Loucy (cell line): ENCODE results near the gene PLEKHG4.

Experiments used
- H2AFZ ChIP-seq: fragments of 200-600 bp; sonication (generic); 2 replicates; pipeline ENCODE4 v1.6.0; 2016; ENCODE audit warnings: antibody characterized with exemption, mild to moderate bottlenecking, low read length, moderate library complexity
- H3F3A ChIP-seq: fragments of 200-600 bp; 2 replicates; pipeline ENCODE4 v1.6.0; 2016; ENCODE audit warnings: antibody characterized with exemption, low read depth, mild to moderate bottlenecking
- H3K27me3 ChIP-seq: fragments of 200-600 bp; sonication (generic); 2 replicates; pipeline ENCODE4 v1.6.1; 2014; ENCODE audit warnings: low read length, mild to moderate bottlenecking; ENCODE audit not compliant: insufficient read depth, poor library complexity, severe bottlenecking
- H3K36me3 ChIP-seq: fragments of 200-600 bp; sonication (generic); 2 replicates; pipeline ENCODE4 v1.6.1; 2016; ENCODE audit warnings: low read length; ENCODE audit not compliant: insufficient read depth
- H3K4me1 ChIP-seq: fragments of 200-600 bp; sonication (generic); 2 replicates; pipeline ENCODE4 v1.5.1; 2014; ENCODE audit warnings: low read length, mild to moderate bottlenecking; ENCODE audit not compliant: insufficient read depth, poor library complexity, severe bottlenecking
- H3K4me2 ChIP-seq: fragments of 200-600 bp; sonication (generic); 2 replicates; pipeline ENCODE4 v1.6.0; 2014; ENCODE audit warnings: antibody characterized with exemption, low read length, low read depth, mild to moderate bottlenecking; ENCODE audit not compliant: poor library complexity, severe bottlenecking
- H3K4me3 ChIP-seq: fragments of 200-600 bp; sonication (generic); 2 replicates; pipeline ENCODE4 v1.5.1; 2014; ENCODE audit warnings: low read length, mild to moderate bottlenecking, mixed read lengths; ENCODE audit not compliant: poor library complexity, severe bottlenecking
- H3K79me2 ChIP-seq: fragments of 200-600 bp; sonication (generic); 2 replicates; pipeline ENCODE4 v1.6.1; 2014; ENCODE audit warnings: low read length; ENCODE audit not compliant: insufficient read depth
- H3K9ac ChIP-seq: fragments of 200-600 bp; sonication (generic); 2 replicates; pipeline ENCODE4 v1.6.0; 2014; ENCODE audit warnings: mild to moderate bottlenecking, low read depth, low read length, moderate library complexity; ENCODE audit not compliant: poor library complexity, severe bottlenecking
- H3K9me2 ChIP-seq: fragments of 200-600 bp; sonication (generic); replicated peaks from 2 replicates; pipeline ENCODE4 v1.6.1; 2016; ENCODE audit warnings: low read depth, low read length, mixed read lengths
- H3K9me3 ChIP-seq: fragments of 200-600 bp; sonication (generic); 2 replicates; pipeline ENCODE4 v1.6.1; 2014; ENCODE audit warnings: mild to moderate bottlenecking, antibody characterized with exemption, low read length, low read depth; ENCODE audit not compliant: insufficient read depth
- H4K20me1 ChIP-seq: fragments of 200-600 bp; sonication (generic); 2 replicates; pipeline ENCODE4 v1.6.0; 2014; ENCODE audit warnings: antibody characterized with exemption, low read length, mild to moderate bottlenecking; ENCODE audit not compliant: insufficient read depth, poor library complexity, severe bottlenecking
- EZH2phosphoT487 ChIP-seq: fragments of 200-600 bp; IDR thresholded peaks from 2 replicates; pipeline ENCODE4 v1.6.1; 2018; ENCODE audit warnings: antibody characterized with exemption, mild to moderate bottlenecking, moderate library complexity, borderline replicate concordance
- TF ChIP-seq, protein P1 (sequence below): fragments of 200-600 bp; sonication (generic); conservative IDR thresholded peaks from 2 replicates; pipeline ENCODE4 v1.5.1; 2014; ENCODE audit warnings: mild to moderate bottlenecking, antibody characterized with exemption, low read length

PLEKHG4 gene

DNA sequence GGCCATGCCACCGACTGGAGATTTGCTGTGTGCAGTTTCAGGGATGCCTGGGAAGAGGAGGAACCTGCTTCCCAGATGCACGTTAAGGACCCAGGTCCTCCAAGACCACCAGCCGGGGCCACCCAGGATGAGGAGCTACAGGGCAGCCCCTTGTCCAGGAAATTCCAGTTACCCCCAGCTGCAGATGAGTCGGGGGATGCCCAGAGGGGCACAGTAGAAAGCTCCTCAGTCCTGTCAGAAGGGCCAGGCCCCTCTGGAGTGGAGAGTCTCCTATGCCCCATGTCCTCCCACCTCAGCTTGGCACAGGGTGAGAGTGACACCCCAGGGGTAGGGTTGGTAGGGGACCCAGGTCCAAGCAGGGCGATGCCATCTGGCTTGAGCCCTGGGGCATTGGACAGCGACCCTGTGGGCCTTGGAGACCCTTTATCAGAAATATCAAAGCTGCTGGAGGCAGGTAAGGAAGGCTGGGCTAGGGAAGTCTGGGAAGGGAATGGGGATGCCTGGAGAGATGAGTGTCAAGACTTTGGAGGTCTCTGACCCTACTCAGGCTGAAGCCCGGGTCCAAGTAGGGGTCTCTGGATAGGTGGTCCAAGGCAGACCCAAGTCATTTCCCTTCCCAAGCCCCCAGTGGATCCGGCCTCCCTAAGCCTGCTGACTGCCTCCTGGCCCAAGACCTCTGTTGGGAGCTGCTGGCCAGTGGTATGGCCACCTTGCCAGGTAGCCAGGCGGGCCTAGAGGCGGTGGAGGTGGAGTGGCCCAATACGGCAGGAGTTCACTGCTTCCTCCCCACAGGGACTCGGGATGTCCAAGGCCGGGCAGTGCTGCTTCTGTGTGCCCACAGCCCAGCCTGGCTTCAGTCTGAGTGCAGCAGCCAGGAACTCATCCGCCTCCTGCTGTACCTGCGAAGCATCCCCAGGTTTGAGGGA, 1.0 kb downstream of the PLEKHG4 start:
- peak overlapping the region; percentile 85 for H3K9ac ChIP-seq
- TF ChIP-seq, protein P1, sequence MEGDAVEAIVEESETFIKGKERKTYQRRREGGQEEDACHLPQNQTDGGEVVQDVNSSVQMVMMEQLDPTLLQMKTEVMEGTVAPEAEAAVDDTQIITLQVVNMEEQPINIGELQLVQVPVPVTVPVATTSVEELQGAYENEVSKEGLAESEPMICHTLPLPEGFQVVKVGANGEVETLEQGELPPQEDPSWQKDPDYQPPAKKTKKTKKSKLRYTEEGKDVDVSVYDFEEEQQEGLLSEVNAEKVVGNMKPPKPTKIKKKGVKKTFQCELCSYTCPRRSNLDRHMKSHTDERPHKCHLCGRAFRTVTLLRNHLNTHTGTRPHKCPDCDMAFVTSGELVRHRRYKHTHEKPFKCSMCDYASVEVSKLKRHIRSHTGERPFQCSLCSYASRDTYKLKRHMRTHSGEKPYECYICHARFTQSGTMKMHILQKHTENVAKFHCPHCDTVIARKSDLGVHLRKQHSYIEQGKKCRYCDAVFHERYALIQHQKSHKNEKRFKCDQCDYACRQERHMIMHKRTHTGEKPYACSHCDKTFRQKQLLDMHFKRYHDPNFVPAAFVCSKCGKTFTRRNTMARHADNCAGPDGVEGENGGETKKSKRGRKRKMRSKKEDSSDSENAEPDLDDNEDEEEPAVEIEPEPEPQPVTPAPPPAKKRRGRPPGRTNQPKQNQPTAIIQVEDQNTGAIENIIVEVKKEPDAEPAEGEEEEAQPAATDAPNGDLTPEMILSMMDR, result no peak
- no peak for TF ChIP-seq EZH2phosphoT487
- peak overlapping the region; percentile 93 for H3K4me3 ChIP-seq
- H3K9me3 ChIP-seq, result no peaks in the 10 kb centered on the region
- H3K79me2 ChIP-seq, result peaks cover 51% of the 10 kb centered on the region
- no peaks in the 10 kb centered on the region for H3K27me3 ChIP-seq
- H3F3A ChIP-seq, result no peaks in the 10 kb centered on the region
- peaks cover 3% of the 10 kb centered on the region; the same call in 1 of the 2 replicates for H3K36me3 ChIP-seq
- H2AFZ ChIP-seq, result no peak overlapping the region
- peak overlapping the region; percentile 95 for H3K4me2 ChIP-seq
- no peaks in the 10 kb centered on the region for H4K20me1 ChIP-seq
- H3K4me1 ChIP-seq, result peaks cover 18% of the 10 kb centered on the region
- no peaks in the 10 kb centered on the region for H3K9me2 ChIP-seq

DNA sequence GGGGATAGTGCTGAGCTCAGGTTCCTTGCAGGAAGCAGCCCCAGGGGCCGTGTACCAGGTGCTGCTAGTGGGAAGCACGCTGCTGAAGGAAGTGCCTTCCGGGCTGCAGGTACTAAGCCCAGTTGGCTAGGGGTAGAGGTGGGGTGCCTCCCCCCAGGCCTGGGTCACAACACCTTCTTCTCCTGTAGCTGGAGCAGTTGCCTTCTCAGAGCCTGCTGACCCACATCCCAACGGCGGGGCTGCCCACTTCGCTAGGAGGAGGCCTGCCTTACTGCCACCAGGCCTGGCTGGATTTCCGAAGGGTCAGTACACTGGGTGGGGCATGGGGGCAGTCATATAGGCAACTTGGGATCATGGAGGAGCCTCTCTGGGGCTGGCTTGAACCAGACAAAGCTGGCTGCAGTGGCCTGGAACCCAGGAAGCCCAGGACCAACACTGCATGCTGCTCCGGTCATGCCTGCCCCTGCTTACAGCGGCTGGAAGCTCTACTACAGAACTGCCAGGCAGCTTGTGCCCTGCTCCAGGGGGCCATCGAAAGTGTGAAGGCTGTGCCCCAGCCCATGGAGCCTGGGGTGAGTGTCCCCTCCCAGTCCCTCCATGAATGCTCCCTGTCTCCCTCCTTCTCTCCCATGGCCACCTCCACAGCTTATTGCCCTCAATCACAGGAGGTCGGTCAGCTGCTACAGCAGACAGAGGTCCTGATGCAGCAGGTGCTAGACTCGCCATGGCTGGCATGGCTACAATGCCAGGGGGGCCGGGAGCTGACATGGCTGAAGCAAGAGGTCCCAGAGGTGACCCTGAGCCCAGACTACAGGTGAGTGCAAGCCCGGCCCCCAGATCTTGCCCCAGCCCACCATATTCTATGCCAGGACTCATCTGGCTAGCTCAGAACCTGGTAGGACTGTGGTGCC, 2.5 kb downstream of the PLEKHG4 start:
- TF ChIP-seq EZH2phosphoT487, result no peak
- TF ChIP-seq, protein P1, result no peak
- no peak overlapping the region for H3K4me3 ChIP-seq
- no peaks in the 10 kb centered on the region for H4K20me1 ChIP-seq
- no peaks in the 10 kb centered on the region for H3K9me3 ChIP-seq
- peaks cover 18% of the 10 kb centered on the region for H3K4me1 ChIP-seq
- H3K4me2 ChIP-seq, result peak overlapping the region; percentile 95
- peaks cover 42% of the 10 kb centered on the region for H3K79me2 ChIP-seq
- peaks cover 12% of the 10 kb centered on the region; the same call in 1 of the 2 replicates for H3K36me3 ChIP-seq
- H3K9ac ChIP-seq, result peak overlapping the region; percentile 85
- H3K9me2 ChIP-seq, result no peaks in the 10 kb centered on the region
- no peaks in the 10 kb centered on the region for H3K27me3 ChIP-seq
- H2AFZ ChIP-seq, result no peak overlapping the region
- H3F3A ChIP-seq, result no peaks in the 10 kb centered on the region

DNA sequence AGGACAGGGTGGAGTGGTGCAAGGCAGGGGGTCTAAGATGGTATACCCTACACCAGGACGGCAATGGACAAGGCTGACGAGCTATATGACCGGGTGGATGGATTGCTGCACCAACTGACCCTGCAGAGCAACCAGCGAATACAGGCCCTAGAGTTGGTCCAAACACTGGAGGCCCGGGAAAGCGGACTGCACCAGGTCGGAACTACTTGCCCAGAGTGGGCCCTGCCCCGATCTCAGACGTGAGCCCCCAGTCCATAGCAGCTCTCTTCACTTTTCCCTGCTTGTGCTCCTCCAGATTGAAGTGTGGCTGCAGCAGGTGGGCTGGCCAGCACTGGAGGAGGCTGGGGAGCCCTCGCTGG, 3.1 kb downstream of the PLEKHG4 start:
- no peaks in the 10 kb centered on the region for H3K27me3 ChIP-seq
- peaks cover 18% of the 10 kb centered on the region; the same call in 1 of the 2 replicates for H3K36me3 ChIP-seq
- H3K4me1 ChIP-seq, result peaks cover 15% of the 10 kb centered on the region
- H3K9me3 ChIP-seq, result no peaks in the 10 kb centered on the region
- TF ChIP-seq, protein P1, result no peak
- no peak for TF ChIP-seq EZH2phosphoT487
- no peaks in the 10 kb centered on the region for H3F3A ChIP-seq
- peaks cover 36% of the 10 kb centered on the region for H3K79me2 ChIP-seq
- H3K4me2 ChIP-seq, result no peak overlapping the region
- no peaks in the 10 kb centered on the region for H3K9me2 ChIP-seq
- H4K20me1 ChIP-seq, result no peaks in the 10 kb centered on the region
- H3K4me3 ChIP-seq, result no peak overlapping the region
- H2AFZ ChIP-seq, result no peak overlapping the region
- H3K9ac ChIP-seq, result no peak overlapping the region
